Endodermal cell (in vitro differentiated cells): ENCODE results near the gene EIF3M. TPM values are rescaled to one million over a fixed set of nuclear protein-coding genes. Genes with fewer than 3 reads are reported as not detected.
"Not testable (repeated sequence)": the region's sequence is repeated elsewhere in the genome, so short reads cannot be mapped to it uniquely, and the experiment has no call there.

Experiments
- DNase-seq: peaks from one replicate; pipeline ENCODE4 v3.0.0-alpha.2; 2017
- H3K27ac ChIP-seq: 2 replicates; pipeline ENCODE4 v1.5.1; 2013; ENCODE audit warnings: mild to moderate bottlenecking, low read depth, low read length, moderate library complexity
- H3K27me3 ChIP-seq: 2 replicates; pipeline ENCODE4 v1.6.1; 2013; ENCODE audit warnings: mild to moderate bottlenecking, low read length, moderate library complexity; ENCODE audit not compliant: insufficient read depth, control insufficient read depth, poor library complexity, severe bottlenecking
- H3K36me3 ChIP-seq: 2 replicates; pipeline ENCODE4 v1.7.0; 2013; ENCODE audit warnings: mild to moderate bottlenecking, low read length, moderate library complexity; ENCODE audit not compliant: control insufficient read depth, insufficient read depth
- H3K4me1 ChIP-seq: one replicate; pipeline ENCODE4 v1.7.0; 2013; ENCODE audit warnings: low read length; ENCODE audit not compliant: control insufficient read depth, insufficient read depth
- H3K4me3 ChIP-seq: 2 replicates; pipeline ENCODE4 v1.5.1; 2013; ENCODE audit warnings: mild to moderate bottlenecking, low read length, moderate library complexity
- H3K9ac ChIP-seq: 2 replicates; pipeline ENCODE4 v1.6.1; 2013; ENCODE audit warnings: mild to moderate bottlenecking, low read length, moderate library complexity; ENCODE audit not compliant: poor library complexity, severe bottlenecking; ENCODE audit errors: extremely low read depth
- H3K9me3 ChIP-seq: 2 replicates; pipeline ENCODE4 v1.6.1; 2013; ENCODE audit warnings: mild to moderate bottlenecking, low read length, moderate library complexity; ENCODE audit not compliant: control insufficient read depth
- H3K27ac Mint-ChIP-seq: 2 replicates; pipeline ENCODE4 v1.8.0; 2020; ENCODE audit warnings: mixed read lengths
- H3K27me3 Mint-ChIP-seq: 2 replicates; pipeline ENCODE4 v1.8.0; 2021; ENCODE audit warnings: mild to moderate bottlenecking, mixed read lengths; ENCODE audit not compliant: insufficient read depth
- H3K36me3 Mint-ChIP-seq: 2 replicates; pipeline ENCODE4 v1.8.0; 2020; ENCODE audit warnings: low read depth, mixed read lengths
- H3K4me1 Mint-ChIP-seq: 2 replicates; pipeline ENCODE4 v1.8.0; 2020; ENCODE audit warnings: mixed read lengths
- H3K4me3 Mint-ChIP-seq: 2 replicates; pipeline ENCODE4 v1.8.0; 2020; ENCODE audit warnings: mild to moderate bottlenecking, moderate library complexity, mixed read lengths
- H3K9me3 Mint-ChIP-seq: 2 replicates; pipeline ENCODE4 v1.8.0; 2020; ENCODE audit warnings: mild to moderate bottlenecking, mixed read lengths
- CTCF ChIP-seq: fragments of 200-600 bp; sonication (generic); conservative IDR thresholded peaks from 2 replicates; pipeline ENCODE4 v1.5.0; 2021; ENCODE audit warnings: antibody characterized with exemption, mild to moderate bottlenecking
- WGBS, 2 experiments: methylation state at CpG; one replicate each; pipeline versions ENCODE4 v1.1.5 to v1.1.7; 2013; ENCODE audit warnings: missing lambda C conversion rate in 2 of 2, mixed read lengths in 1 of 2; ENCODE audit not compliant: insufficient coverage in 1 of 2, insufficient read length in 1 of 2; 5-methylcytosine and 5-hydroxymethylcytosine counted together
- total RNA-seq, 2 donors: library from RNA; stranded (reverse); fragmentation: NEBNext Ultra II Directional in 1 of 2; extraction: Animal tissue kit (Norgen Biotek cat#: 25700) in 1 of 2; gene quantifications; 2 replicates in 1 of 2; 3 replicates in 1 of 2; pipeline ENCODE4 v1.2.1, GENCODE V29; 2021

Gene EIF3M
- total RNA-seq, 2 donors from 2014 or later, result 237 to 269 TPM

GRCh38 chr11:32602657-32603415 lies 19.2 kb downstream of the EIF3M start:
- H3K4me1 Mint-ChIP-seq, result peaks cover 7% of the 10 kb centered on the region
- no peak for TF ChIP-seq CTCF
- WGBS, 2 experiments, result 94% methylated on average over 3 of the region's 4 CpGs; no CpG with 5 or more reads in 1 of the 2 experiments
- H3K9me3 Mint-ChIP-seq, result peaks cover 9% of the 10 kb centered on the region
- Histone ChIP-seq H3K27me3 (no peaks in the 10 kb centered on the region), H3K9me3 (peaks cover 6% of the 10 kb centered on the region), H3K4me3 (no peak overlapping the region), H3K4me1 (peaks cover 3% of the 10 kb centered on the region), H3K36me3 (peaks cover 80% of the 10 kb centered on the region), H3K27ac (no peak overlapping the region), H3K9ac (no peak overlapping the region)
- H3K36me3 Mint-ChIP-seq, result peaks cover 55% of the 10 kb centered on the region
- H3K27ac Mint-ChIP-seq, result no peak overlapping the region
- H3K4me3 Mint-ChIP-seq, result no peak overlapping the region
- H3K27me3 Mint-ChIP-seq, result no peaks in the 10 kb centered on the region
- DNase-seq, result no peak

GRCh38 chr11:32606220-32606619 lies 22.6 kb downstream of the EIF3M start:
- Mint-ChIP-seq H3K27ac (no peak overlapping the region), H3K9me3 (peaks cover 31% of the 10 kb centered on the region), H3K4me1 (no peaks in the 10 kb centered on the region)

GRCh38 chr11:32608826-32609225 lies 25.2 kb downstream of the EIF3M start:
- peaks cover 25% of the 10 kb centered on the region for H3K36me3 ChIP-seq
- H3K4me1 ChIP-seq, H3K4me3 Mint-ChIP-seq, H3K27me3 ChIP-seq, H3K9ac ChIP-seq, H3K27me3 Mint-ChIP-seq, H3K9me3 ChIP-seq, H3K4me3 ChIP-seq, H3K4me1 Mint-ChIP-seq, DNase-seq, H3K27ac Mint-ChIP-seq, H3K27ac ChIP-seq: not testable (repeated sequence)
- H3K9me3 Mint-ChIP-seq, result peaks cover 31% of the 10 kb centered on the region
- H3K36me3 Mint-ChIP-seq, result peaks cover 45% of the 10 kb centered on the region
- 93% methylated on average over 4 of the region's 4 CpGs; no CpG with 5 or more reads in 1 of the 2 experiments for WGBS, 2 experiments

More at GRCh38 chr11:32606220-32606619, 22.6 kb downstream of the EIF3M start:
- no peak overlapping the region for H3K27ac ChIP-seq
- H3K9me3 ChIP-seq, result peaks cover 6% of the 10 kb centered on the region
- H3K36me3 ChIP-seq, result peaks cover 51% of the 10 kb centered on the region
- no peak for TF ChIP-seq CTCF
- DNase-seq, result no peak
- Mint-ChIP-seq H3K27me3 (no peaks in the 10 kb centered on the region), H3K36me3 (peaks cover 66% of the 10 kb centered on the region), H3K4me3 (no peak overlapping the region)
- H3K4me1 ChIP-seq, result no peaks in the 10 kb centered on the region
- no peaks in the 10 kb centered on the region for H3K27me3 ChIP-seq
- no peak overlapping the region for H3K4me3 ChIP-seq
- H3K9ac ChIP-seq, result no peak overlapping the region
